ENCODE results near the gene CYLD. TPM values are rescaled to one million over a fixed set of nuclear protein-coding genes. Genes with fewer than 3 reads are reported as not detected.

CYLD gene
- total and polyA plus RNA-seq, 2 donors (not counting 1 experiment from before 2014, with no cell fraction given) = 30.0 to 160 TPM

DNA sequence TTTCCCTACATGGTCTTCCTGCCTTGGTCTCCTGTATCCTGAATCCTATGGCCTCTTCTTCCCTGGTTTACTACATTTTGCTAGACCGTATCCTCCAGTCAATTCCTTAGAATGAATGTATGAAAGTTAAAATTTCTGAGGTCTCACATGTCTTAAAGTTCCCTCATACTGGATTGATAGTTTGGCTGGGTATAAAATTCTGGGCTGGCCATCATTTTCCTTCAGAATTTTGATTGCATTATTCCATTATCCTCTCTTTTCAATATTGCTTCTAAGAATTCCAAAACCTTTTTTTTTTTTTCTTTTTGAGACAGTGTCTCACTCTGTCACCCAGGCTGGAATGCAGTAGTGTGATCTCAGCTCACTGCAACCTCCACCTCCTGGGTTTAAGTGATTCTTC is 37.6 kb upstream of the CYLD start:
- H3K27ac Mint-ChIP-seq = no peak overlapping the region
- Histone ChIP-seq H3K4me3 (ENCODE audit: control extremely low read depth in 1 of 5, extremely low read depth in 1 of 5, insufficient read depth in 1 of 5, low read depth in 2 of 5, low read length in 4 of 5) (no peak overlapping the region), H3K27ac (ENCODE audit: low read length in 2 of 2) (no peak overlapping the region), H3K9me3 (ENCODE audit: control extremely low read depth in 1 of 3, control insufficient read depth in 2 of 3, insufficient read depth in 1 of 3, low read length in 2 of 3) (peaks cover 1 to 21% (median 16%) of the 10 kb centered on the region in 3 donors), H3K79me2 (ENCODE audit: control insufficient read depth, insufficient read depth, low read length) (no peaks in the 10 kb centered on the region), H3K4me1 (ENCODE audit: control insufficient read depth in 2 of 2, insufficient read depth in 2 of 2, low read length in 2 of 2) (peaks cover 4 to 7% of the 10 kb centered on the region in 2 donors), H3K9ac (ENCODE audit: low read length) (no peak overlapping the region), H2AFZ (ENCODE audit: insufficient read depth, low read depth, low read length, poor library complexity, severe bottlenecking) (no peak overlapping the region), H4K20me1 (ENCODE audit: control insufficient read depth, insufficient read depth, low read length, poor library complexity, severe bottlenecking) (no peaks in the 10 kb centered on the region), H3K4me2 (replicated peaks; ENCODE audit: low read depth, low read length, poor library complexity, severe bottlenecking) (no peak overlapping the region), H3K27me3 (replicated peaks in 1 of 4; ENCODE audit: control extremely low read depth in 1 of 4, control insufficient read depth in 3 of 4, insufficient read depth in 4 of 4, low read length in 3 of 4) (no peaks in the 10 kb centered on the region), H3K36me3 (replicated peaks in 1 of 2; ENCODE audit: control extremely low read depth in 1 of 2, control insufficient read depth in 1 of 2, extremely low read depth in 1 of 2, insufficient read depth in 2 of 2, low read length in 1 of 2) (no peaks in the 10 kb centered on the region)
- H3K4me3 Mint-ChIP-seq = no peak overlapping the region
- no CpG with 5 or more reads among the region's 1 CpG for WGBS (ENCODE audit: insufficient coverage)
- intact Hi-C loops (cut with micrococcal nuclease) = no loop called here
- ATAC-seq (ENCODE audit: low read depth) = no peak
- peaks cover 6% of the 10 kb centered on the region for H3K9me3 Mint-ChIP-seq (ENCODE audit: insufficient read depth)
- TF ChIP-seq, protein P1, sequence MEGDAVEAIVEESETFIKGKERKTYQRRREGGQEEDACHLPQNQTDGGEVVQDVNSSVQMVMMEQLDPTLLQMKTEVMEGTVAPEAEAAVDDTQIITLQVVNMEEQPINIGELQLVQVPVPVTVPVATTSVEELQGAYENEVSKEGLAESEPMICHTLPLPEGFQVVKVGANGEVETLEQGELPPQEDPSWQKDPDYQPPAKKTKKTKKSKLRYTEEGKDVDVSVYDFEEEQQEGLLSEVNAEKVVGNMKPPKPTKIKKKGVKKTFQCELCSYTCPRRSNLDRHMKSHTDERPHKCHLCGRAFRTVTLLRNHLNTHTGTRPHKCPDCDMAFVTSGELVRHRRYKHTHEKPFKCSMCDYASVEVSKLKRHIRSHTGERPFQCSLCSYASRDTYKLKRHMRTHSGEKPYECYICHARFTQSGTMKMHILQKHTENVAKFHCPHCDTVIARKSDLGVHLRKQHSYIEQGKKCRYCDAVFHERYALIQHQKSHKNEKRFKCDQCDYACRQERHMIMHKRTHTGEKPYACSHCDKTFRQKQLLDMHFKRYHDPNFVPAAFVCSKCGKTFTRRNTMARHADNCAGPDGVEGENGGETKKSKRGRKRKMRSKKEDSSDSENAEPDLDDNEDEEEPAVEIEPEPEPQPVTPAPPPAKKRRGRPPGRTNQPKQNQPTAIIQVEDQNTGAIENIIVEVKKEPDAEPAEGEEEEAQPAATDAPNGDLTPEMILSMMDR (IDR thresholded peaks at IDR 0.05) = no peak
- TF ChIP-seq EZH2 (IDR thresholded peaks at IDR 0.05; ENCODE audit: borderline replicate concordance, insufficient read depth, low read depth, low read length, poor library complexity, severe bottlenecking) = no peak
- DNase-seq = no peak
- ChIA-PET CTCF (interaction anchor here (0.5 kb wide), 1 partner anchor 222 kb away, joined by 3 read pairs; no protein-coding TSS in a partner anchor), POLR2A (no interaction called here)
- H3K27me3 Mint-ChIP-seq = no peaks in the 10 kb centered on the region
- H3K4me1 Mint-ChIP-seq = peaks cover 10% of the 10 kb centered on the region

DNA sequence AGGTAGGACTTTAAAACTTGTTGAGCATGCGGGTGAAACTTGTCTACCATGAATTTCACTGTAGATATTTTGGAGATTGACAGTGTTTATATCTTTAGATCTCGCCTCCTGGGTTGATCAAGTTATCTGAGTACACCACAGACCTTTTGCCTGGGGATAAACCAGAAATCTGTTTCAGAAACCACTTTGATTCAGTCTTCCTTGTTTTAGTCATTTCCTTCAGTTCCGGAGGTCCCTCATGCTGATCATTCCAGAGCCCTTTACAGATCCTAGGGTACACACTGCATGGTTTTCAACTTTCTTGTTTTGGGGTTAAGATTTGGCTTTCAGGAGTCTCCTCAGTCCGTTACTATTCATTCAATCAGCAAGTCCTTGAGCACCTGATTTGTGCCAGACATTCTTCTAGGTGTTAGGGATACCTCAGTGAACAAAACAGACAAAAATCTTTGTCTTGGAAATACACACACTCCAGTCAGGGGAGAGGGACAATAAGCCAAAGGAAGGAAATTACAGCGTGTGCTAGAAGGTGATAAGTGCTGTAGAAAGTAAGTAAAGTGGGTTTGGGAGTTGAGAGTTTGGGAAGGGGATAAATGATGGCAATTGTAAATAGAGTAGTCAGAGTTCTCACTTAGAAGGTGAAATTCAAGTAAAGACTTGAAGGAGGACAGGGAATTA is 36.3 kb upstream of the CYLD start:
- POLR2A ChIA-PET = no interaction called here
- H3K4me1 Mint-ChIP-seq = peaks cover 17% of the 10 kb centered on the region

More for the DNA sequence above, 36.3 kb upstream of the CYLD start:
- H3K36me3 ChIP-seq (replicated peaks in 1 of 2; ENCODE audit: control extremely low read depth in 1 of 2, control insufficient read depth in 1 of 2, extremely low read depth in 1 of 2, insufficient read depth in 2 of 2, low read length in 1 of 2) = no peaks in the 10 kb centered on the region
- ATAC-seq (ENCODE audit: low read depth) (no peak), DNase-seq (no peak)
- CTCF ChIA-PET = no interaction called here
- H3K27me3 Mint-ChIP-seq = no peaks in the 10 kb centered on the region
- H3K9me3 ChIP-seq (ENCODE audit: control extremely low read depth in 1 of 3, control insufficient read depth in 2 of 3, insufficient read depth in 1 of 3, low read length in 2 of 3) = peaks cover 1 to 21% (median 16%) of the 10 kb centered on the region in 3 donors
- peaks cover 14 to 20% of the 10 kb centered on the region in 2 donors for H3K4me1 ChIP-seq (ENCODE audit: control insufficient read depth in 2 of 2, insufficient read depth in 2 of 2, low read length in 2 of 2)
- intact Hi-C loops (cut with micrococcal nuclease) = no loop called here
- no peak overlapping the region for H3K9ac ChIP-seq (ENCODE audit: low read length)
- H3K27me3 ChIP-seq (replicated peaks in 1 of 4; ENCODE audit: control extremely low read depth in 1 of 4, control insufficient read depth in 3 of 4, insufficient read depth in 4 of 4, low read length in 3 of 4) = no peaks in the 10 kb centered on the region
- H3K9me3 Mint-ChIP-seq (ENCODE audit: insufficient read depth) = peaks cover 6% of the 10 kb centered on the region
- H4K20me1 ChIP-seq (ENCODE audit: control insufficient read depth, insufficient read depth, low read length, poor library complexity, severe bottlenecking) = no peaks in the 10 kb centered on the region
- no peak overlapping the region for H3K27ac Mint-ChIP-seq
- no peak for TF ChIP-seq EZH2 (IDR thresholded peaks at IDR 0.05; ENCODE audit: borderline replicate concordance, insufficient read depth, low read depth, low read length, poor library complexity, severe bottlenecking)
- TF ChIP-seq, protein P1 (IDR thresholded peaks at IDR 0.05) = no peak
- H3K4me2 ChIP-seq (replicated peaks; ENCODE audit: low read depth, low read length, poor library complexity, severe bottlenecking) = no peak overlapping the region
- H3K4me3 Mint-ChIP-seq = no peak overlapping the region
- WGBS (ENCODE audit: insufficient coverage) = 77% methylated on average over 2 of the region's 5 CpGs
- no peak overlapping the region for H3K4me3 ChIP-seq (ENCODE audit: control extremely low read depth in 1 of 5, extremely low read depth in 1 of 5, insufficient read depth in 1 of 5, low read depth in 2 of 5, low read length in 4 of 5)
- H3K79me2 ChIP-seq (ENCODE audit: control insufficient read depth, insufficient read depth, low read length) = no peaks in the 10 kb centered on the region
- H2AFZ ChIP-seq (ENCODE audit: insufficient read depth, low read depth, low read length, poor library complexity, severe bottlenecking) = no peak overlapping the region
- H3K27ac ChIP-seq (ENCODE audit: low read length in 2 of 2) = no peak overlapping the region
